BJ (cell line): Measurements from ENCODE around the gene CCDC186. TPM values are rescaled to one million over a fixed set of nuclear protein-coding genes. Genes with fewer than 3 reads are reported as not detected.

ENCODE experiments used
- CTCF ChIA-PET: fragments of 350-600 bp; formaldehyde crosslinking; extraction: SDS; loops from one replicate; lab custom pipeline; 2021; ENCODE audit warnings: antibody characterized with exemption, inconsistent platforms; lab: Yijun Ruan, JAX
- POLR2A ChIA-PET: fragments of 300-600 bp; sonication (Branson Sonifier 250); formaldehyde crosslinking; extraction: SDS; loops from one replicate; lab custom pipeline; 2021; ENCODE audit warnings: antibody characterized with exemption; lab: Charles Lee
- DNase-seq: peaks from one replicate; pipeline ENCODE4 v3.0.0-alpha.2; 2011; ENCODE audit warnings: low read depth
- H3K27me3 ChIP-seq: 2 replicates; pipeline ENCODE4 v1.6.0; 2011; ENCODE audit warnings: low read length; ENCODE audit not compliant: control insufficient read depth, insufficient read depth
- H3K36me3 ChIP-seq: 2 replicates; pipeline ENCODE4 v1.5.1; 2011; ENCODE audit warnings: low read length; ENCODE audit not compliant: control insufficient read depth, insufficient read depth
- H3K4me3 ChIP-seq: 2 replicates; pipeline ENCODE4 v1.5.1; 2011; ENCODE audit warnings: low read depth, mild to moderate bottlenecking, control low read depth, low read length
- polyA plus RNA-seq: library from polyadenylated mRNA; depleted of rRNA; stranded (reverse); fragments of >200 nt; gene quantifications from 2 replicates; pipeline ENCODE4 v1.2.3, GENCODE V29; 2011
- TF ChIP-seq, protein P1 (sequence below): IDR thresholded peaks from 2 replicates; pipeline ENCODE4 v1.5.1; 2011; ENCODE audit warnings: low read depth, mild to moderate bottlenecking, control low read depth, inconsistent platforms, low read length, moderate library complexity; ENCODE audit not compliant: insufficient read depth

CCDC186 gene
- polyA plus RNA-seq, 1 experiment: 2.2 TPM

DNA sequence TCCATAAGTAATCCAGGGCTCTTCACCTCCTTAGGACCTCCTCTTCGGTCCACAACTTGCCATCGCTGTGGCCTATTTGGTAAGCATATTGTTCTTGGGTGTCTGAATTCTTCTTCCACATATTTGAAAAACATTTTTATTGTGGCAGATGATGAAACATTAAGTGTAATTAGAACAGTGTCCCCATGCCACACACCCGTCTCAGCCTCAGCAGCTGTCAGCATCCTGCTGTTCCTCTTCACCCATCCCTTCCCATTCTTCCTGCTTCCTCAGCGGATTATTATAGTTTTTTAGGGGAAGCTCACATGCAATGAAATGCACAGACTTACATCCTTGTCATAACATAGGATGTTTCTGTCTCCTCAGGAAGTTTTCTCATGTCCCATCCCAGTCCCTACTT, 25.2 kb upstream of the CCDC186 start:
- no peak for DNase-seq
- ChIA-PET POLR2A (no interaction called here), CTCF (interaction anchor here (1.4 kb wide), 1 partner anchor 25 kb away, joined by 3 read pairs; the partner anchor contains the start of gene CCDC186)
- Histone ChIP-seq H3K27me3 (peaks cover 1% of the 10 kb centered on the region; the same call in 1 of the 2 replicates), H3K4me3 (no peak overlapping the region), H3K36me3 (no peaks in the 10 kb centered on the region)
- TF ChIP-seq, protein P1, sequence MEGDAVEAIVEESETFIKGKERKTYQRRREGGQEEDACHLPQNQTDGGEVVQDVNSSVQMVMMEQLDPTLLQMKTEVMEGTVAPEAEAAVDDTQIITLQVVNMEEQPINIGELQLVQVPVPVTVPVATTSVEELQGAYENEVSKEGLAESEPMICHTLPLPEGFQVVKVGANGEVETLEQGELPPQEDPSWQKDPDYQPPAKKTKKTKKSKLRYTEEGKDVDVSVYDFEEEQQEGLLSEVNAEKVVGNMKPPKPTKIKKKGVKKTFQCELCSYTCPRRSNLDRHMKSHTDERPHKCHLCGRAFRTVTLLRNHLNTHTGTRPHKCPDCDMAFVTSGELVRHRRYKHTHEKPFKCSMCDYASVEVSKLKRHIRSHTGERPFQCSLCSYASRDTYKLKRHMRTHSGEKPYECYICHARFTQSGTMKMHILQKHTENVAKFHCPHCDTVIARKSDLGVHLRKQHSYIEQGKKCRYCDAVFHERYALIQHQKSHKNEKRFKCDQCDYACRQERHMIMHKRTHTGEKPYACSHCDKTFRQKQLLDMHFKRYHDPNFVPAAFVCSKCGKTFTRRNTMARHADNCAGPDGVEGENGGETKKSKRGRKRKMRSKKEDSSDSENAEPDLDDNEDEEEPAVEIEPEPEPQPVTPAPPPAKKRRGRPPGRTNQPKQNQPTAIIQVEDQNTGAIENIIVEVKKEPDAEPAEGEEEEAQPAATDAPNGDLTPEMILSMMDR: no peak

DNA sequence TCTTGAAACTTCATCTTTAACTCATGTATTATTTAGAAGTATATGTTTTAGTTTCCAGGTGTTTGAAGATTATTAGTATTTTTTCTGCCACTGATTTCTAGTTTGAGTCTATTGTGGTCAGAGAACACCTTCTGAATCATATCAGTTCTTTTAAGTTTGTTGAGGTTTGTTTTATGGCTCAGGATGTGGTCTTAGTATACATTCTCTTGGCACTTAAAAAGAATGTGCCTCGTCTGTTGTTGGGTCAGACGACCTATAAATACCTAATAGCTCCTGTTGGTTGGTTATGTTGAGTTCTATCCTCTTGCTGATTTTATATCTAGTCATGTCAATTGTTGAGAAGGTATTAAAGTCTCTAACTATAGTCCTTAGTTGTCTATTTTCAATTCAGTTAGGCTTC, 21.1 kb upstream of the CCDC186 start:
- ChIA-PET POLR2A (no interaction called here), CTCF (no interaction called here)

DNA sequence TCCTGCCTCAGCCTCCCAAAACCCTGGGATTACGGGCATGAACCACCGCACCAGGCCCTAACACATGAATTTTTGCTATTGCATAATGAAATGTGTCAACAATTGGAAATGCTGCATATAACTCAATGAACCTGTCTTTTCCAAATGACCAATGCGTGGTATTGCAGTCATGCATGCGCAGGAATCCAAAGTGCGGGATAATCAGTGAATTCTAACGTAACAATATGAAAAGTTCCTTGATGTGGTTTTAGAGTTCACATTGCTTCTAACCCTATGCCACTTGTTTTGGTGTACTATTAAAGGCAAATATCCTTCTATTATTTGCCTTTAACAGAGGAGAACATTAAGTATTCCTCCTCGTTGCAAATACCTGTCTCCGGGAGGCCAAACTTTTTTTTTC, 15.7 kb upstream of the CCDC186 start:
- POLR2A ChIA-PET: no interaction called here
- H3K36me3 ChIP-seq: no peaks in the 10 kb centered on the region
- no peak for DNase-seq
- H3K4me3 ChIP-seq: no peak overlapping the region
- CTCF ChIA-PET: no interaction called here
- TF ChIP-seq, protein P1: no peak
- H3K27me3 ChIP-seq: no peaks in the 10 kb centered on the region

More for the DNA sequence above, 21.1 kb upstream of the CCDC186 start:
- Histone ChIP-seq H3K27me3 (peaks cover 1% of the 10 kb centered on the region; the same call in 1 of the 2 replicates), H3K36me3 (no peaks in the 10 kb centered on the region), H3K4me3 (no peak overlapping the region)
- DNase-seq: no peak
- TF ChIP-seq, protein P1: no peak

DNA sequence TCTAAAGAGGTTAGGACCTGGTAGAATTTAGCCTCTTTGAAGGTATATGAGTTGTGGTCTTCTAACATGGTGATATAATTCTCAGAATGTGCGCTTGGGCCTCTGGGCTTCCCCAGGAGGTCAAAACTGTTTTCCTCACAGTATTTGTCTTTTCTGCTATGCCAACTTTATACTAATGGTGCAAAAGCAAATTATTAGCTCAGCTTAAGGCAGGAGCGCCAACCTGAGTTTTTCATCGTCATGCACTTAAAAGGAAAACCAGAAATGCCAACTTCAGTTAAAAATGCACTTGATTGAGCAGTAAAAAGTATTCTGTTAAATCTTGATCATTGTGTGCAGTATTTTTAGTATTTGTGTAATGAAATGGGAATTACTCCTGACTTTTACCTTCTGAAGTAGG, 14.9 kb upstream of the CCDC186 start:
- no peak overlapping the region for H3K4me3 ChIP-seq
- DNase-seq: no peak
- CTCF ChIA-PET: no interaction called here
- TF ChIP-seq, protein P1: no peak
- POLR2A ChIA-PET: no interaction called here
- no peaks in the 10 kb centered on the region for H3K27me3 ChIP-seq
- H3K36me3 ChIP-seq: no peaks in the 10 kb centered on the region

DNA sequence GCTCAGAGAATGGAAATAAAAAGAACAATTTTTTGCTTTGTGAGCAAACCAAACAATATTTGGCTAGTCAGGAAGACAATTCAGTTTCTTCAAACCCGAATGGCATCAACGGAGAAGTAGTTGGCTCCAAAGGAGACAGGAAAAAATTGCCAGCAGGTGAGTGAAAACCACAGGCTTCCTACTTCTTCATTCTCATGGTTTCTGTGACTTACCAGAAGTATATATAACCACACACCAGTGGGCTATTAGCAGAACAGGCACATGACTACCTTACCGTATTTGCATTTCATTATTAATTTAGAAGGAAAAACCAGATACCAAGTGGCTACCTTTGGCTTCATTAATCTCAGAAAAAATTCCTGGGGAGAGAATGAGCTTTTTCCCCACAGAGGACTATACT, 14.0 kb upstream of the CCDC186 start:
- TF ChIP-seq, protein P1: no peak
- no peak overlapping the region for H3K4me3 ChIP-seq
- ChIA-PET POLR2A (no interaction called here), CTCF (interaction anchor here (0.6 to 1.9 kb wide), 2 partner anchors 11 to 20 kb away, joined by 3 to 5 read pairs; no protein-coding TSS in a partner anchor)
- no peaks in the 10 kb centered on the region for H3K27me3 ChIP-seq
- no peaks in the 10 kb centered on the region for H3K36me3 ChIP-seq
- DNase-seq: no peak
